Endothelial cell (in vitro differentiated cells): ENCODE data around the gene KIF5C. TPM values are rescaled to one million over a fixed set of nuclear protein-coding genes. Genes with fewer than 3 reads are reported as not detected.

Experiments
- DNase-seq: peaks from one replicate; pipeline ENCODE4 v3.0.0; 2021; ENCODE audit warnings: low spot score
- H3K27ac Mint-ChIP-seq: one replicate; pipeline ENCODE4 v1.8.0; 2021; ENCODE audit warnings: mixed read lengths, inconsistent platforms; ENCODE audit not compliant: unreplicated experiment
- H3K27me3 Mint-ChIP-seq: one replicate; pipeline ENCODE4 v1.8.0; 2021; ENCODE audit warnings: mild to moderate bottlenecking, moderate library complexity, mixed read lengths, inconsistent platforms; ENCODE audit not compliant: unreplicated experiment
- H3K36me3 Mint-ChIP-seq: one replicate; pipeline ENCODE4 v1.8.0; 2021; ENCODE audit warnings: mild to moderate bottlenecking, low read depth, mixed read lengths, inconsistent platforms; ENCODE audit not compliant: unreplicated experiment
- H3K4me1 Mint-ChIP-seq: one replicate; pipeline ENCODE4 v1.8.0; 2021; ENCODE audit warnings: mild to moderate bottlenecking, mixed read lengths, inconsistent platforms; ENCODE audit not compliant: unreplicated experiment
- H3K4me3 Mint-ChIP-seq: one replicate; pipeline ENCODE4 v1.8.0; 2021; ENCODE audit warnings: mild to moderate bottlenecking, mixed read lengths, inconsistent platforms; ENCODE audit not compliant: unreplicated experiment
- H3K9me3 Mint-ChIP-seq: one replicate; pipeline ENCODE4 v1.8.0; 2021; ENCODE audit warnings: mixed read lengths, inconsistent platforms; ENCODE audit not compliant: unreplicated experiment
- CTCF ChIP-seq: fragments of 200-600 bp; sonication (generic); IDR thresholded peaks from one replicate; pipeline ENCODE4 v1.5.0; 2021; ENCODE audit warnings: antibody characterized with exemption; ENCODE audit not compliant: unreplicated experiment
- total RNA-seq: library from RNA; stranded (reverse); fragmentation: NEBNext Ultra II Directional; extraction: Animal tissue kit (Norgen Biotek cat#: 25700); gene quantifications from one replicate; pipeline ENCODE4 v1.2.1, GENCODE V29; 2021; ENCODE audit not compliant: unreplicated experiment

Gene KIF5C
- total RNA-seq, 1 donor from 2014 or later: 50.6 TPM

- no peak for TF ChIP-seq CTCF
- no peak for DNase-seq
- Mint-ChIP-seq H3K27me3 (peaks cover 7% of the 10 kb centered on the region), H3K4me3 (no peak overlapping the region), H3K36me3 (no peaks in the 10 kb centered on the region), H3K4me1 (no peaks in the 10 kb centered on the region), H3K9me3 (no peaks in the 10 kb centered on the region), H3K27ac (no peak overlapping the region)
Measured at GRCh38 chr2:149055751-149056150, 180.7 kb downstream of the KIF5C start.

GRCh38 chr2:149056541-149057255 lies 181.7 kb downstream of the KIF5C start:
- no peaks in the 10 kb centered on the region for H3K36me3 Mint-ChIP-seq
- H3K9me3 Mint-ChIP-seq: no peaks in the 10 kb centered on the region
- no peak overlapping the region for H3K27ac Mint-ChIP-seq
- H3K4me1 Mint-ChIP-seq: no peaks in the 10 kb centered on the region
- TF ChIP-seq CTCF: no peak
- H3K4me3 Mint-ChIP-seq: no peak overlapping the region
- peaks cover 7% of the 10 kb centered on the region for H3K27me3 Mint-ChIP-seq
- DNase-seq: no peak

GRCh38 chr2:149057401-149057800 lies 182.4 kb downstream of the KIF5C start:
- H3K36me3 Mint-ChIP-seq: no peaks in the 10 kb centered on the region
- DNase-seq: no peak
- H3K27ac Mint-ChIP-seq: no peak overlapping the region
- H3K9me3 Mint-ChIP-seq: no peaks in the 10 kb centered on the region
- no peak for TF ChIP-seq CTCF
- no peaks in the 10 kb centered on the region for H3K4me1 Mint-ChIP-seq
- H3K27me3 Mint-ChIP-seq: peaks cover 7% of the 10 kb centered on the region
- H3K4me3 Mint-ChIP-seq: no peak overlapping the region

- TF ChIP-seq CTCF: no peak
- Mint-ChIP-seq H3K27me3 (peaks cover 7% of the 10 kb centered on the region), H3K36me3 (no peaks in the 10 kb centered on the region), H3K4me3 (no peak overlapping the region), H3K4me1 (no peaks in the 10 kb centered on the region), H3K9me3 (no peaks in the 10 kb centered on the region), H3K27ac (no peak overlapping the region)
- no peak for DNase-seq
Measured at GRCh38 chr2:149058936-149059335, 183.9 kb downstream of the KIF5C start.

GRCh38 chr2:149059822-149060221 lies 184.8 kb downstream of the KIF5C start:
- no peaks in the 10 kb centered on the region for H3K9me3 Mint-ChIP-seq
- no peak for DNase-seq
- peaks cover 7% of the 10 kb centered on the region for H3K27me3 Mint-ChIP-seq
- TF ChIP-seq CTCF: no peak
- H3K4me1 Mint-ChIP-seq: peaks cover 2% of the 10 kb centered on the region
- H3K4me3 Mint-ChIP-seq: no peak overlapping the region
- H3K27ac Mint-ChIP-seq: no peak overlapping the region
- no peaks in the 10 kb centered on the region for H3K36me3 Mint-ChIP-seq
